Smooth muscle cell (in vitro differentiated cells): ENCODE measurements around the gene BMPR1A. TPM values are rescaled to one million over a fixed set of nuclear protein-coding genes. Genes with fewer than 3 reads are reported as not detected.
A peak's percentile ranks its signal among the peaks of the same experiment; 100 is the strongest.

Experiments
- DNase-seq: peaks from one replicate; lab custom pipeline; 2025; ENCODE audit not compliant: unreplicated experiment; lab: John Stamatoyannopoulos, UW
- H2AFZ ChIP-seq: fragments of 200-600 bp; sonication (generic); 2 replicates; pipeline ENCODE4 v1.6.0; 2016; ENCODE audit warnings: antibody characterized with exemption, low read depth, mild to moderate bottlenecking
- H3F3A ChIP-seq: fragments of 200-600 bp; sonication (generic); 2 replicates; pipeline ENCODE4 v1.6.0; 2017; ENCODE audit warnings: antibody characterized with exemption, low read depth
- H3K27ac ChIP-seq: fragments of 200-600 bp; sonication (generic); 2 replicates; pipeline ENCODE4 v1.5.1; 2016; ENCODE audit warnings: low read depth, mild to moderate bottlenecking
- H3K27me3 ChIP-seq: fragments of 200-600 bp; sonication (generic); 2 replicates; pipeline ENCODE4 v1.6.1; 2016; ENCODE audit warnings: low read depth, mild to moderate bottlenecking
- H3K36me3 ChIP-seq: fragments of 200-600 bp; sonication (generic); 2 replicates; pipeline ENCODE4 v1.5.1; 2016; ENCODE audit warnings: low read depth
- H3K4me1 ChIP-seq: fragments of 200-600 bp; sonication (generic); 2 replicates; pipeline ENCODE4 v1.5.1; 2016; ENCODE audit warnings: low read depth
- H3K4me2 ChIP-seq: fragments of 200-600 bp; sonication (generic); 2 replicates; pipeline ENCODE4 v1.6.0; 2016; ENCODE audit warnings: mild to moderate bottlenecking
- H3K4me3 ChIP-seq: fragments of 200-600 bp; sonication (generic); 2 replicates; pipeline ENCODE4 v1.5.1; 2016; ENCODE audit warnings: mild to moderate bottlenecking
- H3K79me2 ChIP-seq: fragments of 200-600 bp; sonication (generic); 2 replicates; pipeline ENCODE4 v1.6.0; 2016; ENCODE audit warnings: low read depth, mild to moderate bottlenecking
- H3K9ac ChIP-seq: fragments of 200-600 bp; sonication (generic); 2 replicates; pipeline ENCODE4 v1.6.0; 2016; ENCODE audit warnings: low read depth
- H3K9me3 ChIP-seq: fragments of 200-600 bp; sonication (generic); replicated peaks from 2 replicates; pipeline ENCODE4 v1.5.1; 2016; ENCODE audit warnings: low read depth
- H4K20me1 ChIP-seq: fragments of 200-600 bp; sonication (generic); 2 replicates; pipeline ENCODE4 v1.6.0; 2016; ENCODE audit warnings: low read depth
- CTCF ChIP-seq: fragments of 200-600 bp; sonication (generic); IDR thresholded peaks from 2 replicates; pipeline ENCODE4 v1.5.1; 2017; ENCODE audit warnings: borderline replicate concordance, mild to moderate bottlenecking, antibody characterized with exemption; ENCODE audit not compliant: insufficient read depth, poor library complexity, severe bottlenecking
- WGBS: methylation state at CpG from one replicate; pipeline ENCODE4 v1.1.7; 2016; ENCODE audit warnings: low lambda C conversion rate; 5-methylcytosine and 5-hydroxymethylcytosine counted together
- polyA plus RNA-seq: library from polyadenylated mRNA; unstranded; fragments of >200 nt; fragmentation: Nextera tagmentation; extraction: Ambion mirVana; gene quantifications from 2 replicates; pipeline ENCODE4 v1.2.1, GENCODE V29; 2016
- total RNA-seq: library from RNA; depleted of rRNA; stranded (reverse); fragments of >200 nt; gene quantifications from 2 replicates; pipeline ENCODE4 v1.2.3, GENCODE V29; 2014

BMPR1A gene
- total and polyA plus RNA-seq, 2 experiments from 2014 or later = 15.5 to 80.9 TPM

DNA sequence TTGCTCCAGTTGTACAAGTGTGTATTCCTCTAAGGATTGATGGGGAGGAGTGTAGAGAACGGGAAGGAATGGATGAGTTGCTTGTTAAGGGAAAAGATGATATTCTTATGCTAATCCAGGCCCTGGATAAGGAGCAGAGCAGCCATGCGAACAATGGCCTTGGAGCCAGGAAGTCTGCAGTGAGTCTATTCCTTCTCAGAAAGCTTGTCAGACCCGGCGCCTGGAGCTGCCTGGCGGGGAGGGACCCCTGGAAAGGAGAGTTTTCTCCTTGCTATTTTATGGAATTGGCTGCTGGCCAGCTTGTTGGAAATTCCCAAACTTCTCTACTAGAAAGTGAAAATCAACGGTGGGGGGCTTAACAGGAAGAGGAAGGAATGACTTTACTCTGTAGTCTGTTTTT is 111.9 kb downstream of the BMPR1A start:
- under 1% methylated on average over 6 of the region's 6 CpGs for WGBS
- peaks cover 30% of the 10 kb centered on the region for H3K4me1 ChIP-seq
- TF ChIP-seq CTCF = no peak
- peak overlapping the region; percentile 43 for H3K9ac ChIP-seq
- H3K27me3 ChIP-seq = no peaks in the 10 kb centered on the region
- H3K9me3 ChIP-seq = no peaks in the 10 kb centered on the region
- no peaks in the 10 kb centered on the region for H3K36me3 ChIP-seq
- peaks cover 24% of the 10 kb centered on the region for H4K20me1 ChIP-seq
- H3F3A ChIP-seq = peaks cover 43% of the 10 kb centered on the region
- no peak overlapping the region for H2AFZ ChIP-seq
- H3K4me2 ChIP-seq = peak overlapping the region; percentile 82
- DNase-seq = peak; percentile 11
- H3K4me3 ChIP-seq = peak overlapping the region; percentile 32
- H3K27ac ChIP-seq = peak overlapping the region; percentile 81
- peaks cover 21% of the 10 kb centered on the region for H3K79me2 ChIP-seq

- Histone ChIP-seq H3K4me3 (no peak overlapping the region), H3K9ac (no peak overlapping the region), H3K4me1 (peaks cover 26% of the 10 kb centered on the region), H3K4me2 (no peak overlapping the region), H3K27ac (no peak overlapping the region), H3K36me3 (no peaks in the 10 kb centered on the region), H2AFZ (no peak overlapping the region), H3K79me2 (peaks cover 30% of the 10 kb centered on the region), H3F3A (peaks cover 36% of the 10 kb centered on the region), H4K20me1 (peaks cover 30% of the 10 kb centered on the region), H3K27me3 (no peaks in the 10 kb centered on the region), H3K9me3 (no peaks in the 10 kb centered on the region)
- WGBS = 92% methylated on average over 3 of the region's 3 CpGs
- no peak for TF ChIP-seq CTCF
- no peak for DNase-seq
Observed at GRCh38 chr10:86870679-86871078, 114.3 kb downstream of the BMPR1A start.

- H3F3A ChIP-seq = peaks cover 34% of the 10 kb centered on the region
- no peak for DNase-seq
- peaks cover 30% of the 10 kb centered on the region for H3K79me2 ChIP-seq
- 81% methylated on average over 5 of the region's 5 CpGs for WGBS
- H3K9ac ChIP-seq = no peak overlapping the region
- no peak overlapping the region for H3K27ac ChIP-seq
- peak overlapping the region; percentile 50 for H3K4me2 ChIP-seq
- H3K4me3 ChIP-seq = no peak overlapping the region
- H3K36me3 ChIP-seq = no peaks in the 10 kb centered on the region
- TF ChIP-seq CTCF = no peak
- H2AFZ ChIP-seq = no peak overlapping the region
- no peaks in the 10 kb centered on the region for H3K27me3 ChIP-seq
- peaks cover 23% of the 10 kb centered on the region for H3K4me1 ChIP-seq
- H4K20me1 ChIP-seq = peaks cover 29% of the 10 kb centered on the region
- H3K9me3 ChIP-seq = no peaks in the 10 kb centered on the region
Observed at GRCh38 chr10:86871563-86872183, 115.3 kb downstream of the BMPR1A start.

- TF ChIP-seq CTCF = no peak
- H3K36me3 ChIP-seq = no peaks in the 10 kb centered on the region
- H3K4me2 ChIP-seq = peak overlapping the region; percentile 50
- no peak overlapping the region for H2AFZ ChIP-seq
- H3K79me2 ChIP-seq = peaks cover 30% of the 10 kb centered on the region
- 26% methylated on average over 4 of the region's 4 CpGs for WGBS
- DNase-seq = no peak
- no peak overlapping the region for H3K9ac ChIP-seq
- peaks cover 29% of the 10 kb centered on the region for H4K20me1 ChIP-seq
- H3K27ac ChIP-seq = peak overlapping the region; percentile 38
- peaks cover 26% of the 10 kb centered on the region for H3K4me1 ChIP-seq
- no peaks in the 10 kb centered on the region for H3K27me3 ChIP-seq
- H3K9me3 ChIP-seq = no peaks in the 10 kb centered on the region
- peaks cover 25% of the 10 kb centered on the region for H3F3A ChIP-seq
- H3K4me3 ChIP-seq = no peak overlapping the region
Observed at GRCh38 chr10:86872757-86873156, 116.3 kb downstream of the BMPR1A start.
